Measurements from ENCODE around the gene GLCE. TPM values are rescaled to one million over a fixed set of nuclear protein-coding genes. Genes with fewer than 3 reads are reported as not detected.
A peak's percentile ranks its signal among the peaks of the same experiment; 100 is the strongest.

GLCE gene
- polyA plus RNA-seq, 3 donors: 42.4 to 48.3 (median 44.7) TPM

- no peak for DNase-seq
Observed at GRCh38 chr15:69316291-69316690, 155.9 kb downstream of the GLCE start.

DNA sequence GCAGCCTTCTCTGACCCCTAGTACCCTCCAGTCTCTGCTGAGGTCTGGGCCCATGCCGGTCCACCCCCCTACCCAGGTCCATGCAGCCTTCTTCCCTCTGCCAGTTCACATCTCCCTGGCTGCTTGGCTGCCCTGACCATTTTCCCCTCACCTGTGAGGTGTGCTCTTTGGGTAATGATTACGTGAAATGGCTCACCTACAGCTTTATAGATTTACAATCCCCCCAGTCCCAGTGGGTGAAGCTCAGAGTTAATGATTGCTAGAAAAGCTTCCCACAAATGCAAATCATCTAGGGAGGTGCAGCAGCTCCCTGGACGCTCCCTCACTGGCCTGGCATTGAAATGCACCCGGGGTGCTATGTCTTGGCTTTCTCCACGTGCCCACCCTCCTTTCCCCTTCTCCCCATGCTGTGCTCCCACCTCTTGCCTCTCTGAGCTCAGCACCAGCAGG, 157.0 kb downstream of the GLCE start:
- peak; percentile 65 for DNase-seq

- no peak for DNase-seq
Observed at GRCh38 chr15:69318033-69318432, 157.6 kb downstream of the GLCE start.

DNA sequence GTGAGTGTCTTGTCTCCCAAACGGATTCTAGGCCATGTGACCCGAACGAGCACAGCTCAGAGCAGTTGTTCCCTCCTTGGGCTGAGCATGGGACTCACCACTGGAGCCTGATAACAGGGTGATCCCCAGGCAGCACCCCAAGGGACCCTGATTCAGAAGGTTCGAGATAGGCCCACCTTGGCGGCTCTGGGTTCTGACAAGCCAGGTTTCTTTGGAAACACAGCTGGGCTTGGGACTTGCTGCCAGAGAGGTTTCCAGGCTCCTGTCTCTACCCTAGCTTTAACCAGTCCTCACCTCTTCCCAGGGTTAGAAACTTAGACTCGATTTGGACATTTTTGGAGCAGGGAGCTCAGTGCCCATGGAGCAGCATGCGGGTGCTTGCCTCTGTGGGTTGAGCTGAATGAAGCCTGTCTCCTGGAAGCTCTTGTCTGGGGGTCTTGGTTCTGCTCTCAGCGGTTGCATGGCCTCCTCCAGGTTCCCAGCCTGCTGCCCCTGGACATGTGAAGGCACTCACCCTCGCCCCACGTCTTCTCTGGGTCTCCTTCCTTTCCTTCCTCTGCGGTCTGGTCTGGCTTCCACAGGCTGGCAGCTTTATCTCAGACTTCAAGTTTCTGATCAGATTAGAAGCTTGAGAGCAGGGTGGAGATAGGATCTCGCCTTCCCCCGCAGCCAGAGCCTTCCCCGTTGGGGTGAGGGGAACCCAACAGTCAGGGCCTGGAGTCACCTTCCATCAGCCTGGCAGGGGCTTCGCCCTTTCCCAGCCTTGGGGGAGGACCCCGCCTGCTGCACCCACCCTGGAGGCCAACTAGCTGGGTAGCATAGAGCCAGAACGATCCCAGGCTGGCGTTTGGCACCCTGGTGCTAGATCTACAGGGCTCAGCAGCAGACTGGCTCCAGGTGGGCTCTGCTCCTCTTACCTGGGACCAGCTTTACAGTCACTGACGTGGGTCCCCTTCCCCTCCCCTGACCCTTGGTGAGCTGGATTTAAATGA, 159.2 kb downstream of the GLCE start:
- no peak for DNase-seq

- DNase-seq: no peak
Observed at GRCh38 chr15:69320977-69321554, 160.6 kb downstream of the GLCE start.

Other genes with a start within 250 kb of the GLCE start
- gene SPESP1, start 230.1 kb upstream of the GLCE start, polyA plus RNA-seq (ENCODE audit: insufficient read length in 3 of 3): 1 to 10 TPM; 2.5 to 6.0 (median 2.9) TPM
- gene NOX5, start 145.9 kb upstream of the GLCE start, polyA plus RNA-seq (ENCODE audit: insufficient read length in 3 of 3): under 1 TPM; 0.61 to 0.78 (median 0.73) TPM
- gene PAQR5, start 138.3 kb downstream of the GLCE start, polyA plus RNA-seq (ENCODE audit: insufficient read length in 3 of 3): 10 to 100 TPM; 25.7 to 40.6 (median 32.8) TPM